MV-4-11 (cell line): ENCODE data around the gene TSPAN18.

Source experiments
- DNase-seq: peaks from one replicate; lab custom pipeline; 2025; lab: John Stamatoyannopoulos, UW

TSPAN18 gene

DNA sequence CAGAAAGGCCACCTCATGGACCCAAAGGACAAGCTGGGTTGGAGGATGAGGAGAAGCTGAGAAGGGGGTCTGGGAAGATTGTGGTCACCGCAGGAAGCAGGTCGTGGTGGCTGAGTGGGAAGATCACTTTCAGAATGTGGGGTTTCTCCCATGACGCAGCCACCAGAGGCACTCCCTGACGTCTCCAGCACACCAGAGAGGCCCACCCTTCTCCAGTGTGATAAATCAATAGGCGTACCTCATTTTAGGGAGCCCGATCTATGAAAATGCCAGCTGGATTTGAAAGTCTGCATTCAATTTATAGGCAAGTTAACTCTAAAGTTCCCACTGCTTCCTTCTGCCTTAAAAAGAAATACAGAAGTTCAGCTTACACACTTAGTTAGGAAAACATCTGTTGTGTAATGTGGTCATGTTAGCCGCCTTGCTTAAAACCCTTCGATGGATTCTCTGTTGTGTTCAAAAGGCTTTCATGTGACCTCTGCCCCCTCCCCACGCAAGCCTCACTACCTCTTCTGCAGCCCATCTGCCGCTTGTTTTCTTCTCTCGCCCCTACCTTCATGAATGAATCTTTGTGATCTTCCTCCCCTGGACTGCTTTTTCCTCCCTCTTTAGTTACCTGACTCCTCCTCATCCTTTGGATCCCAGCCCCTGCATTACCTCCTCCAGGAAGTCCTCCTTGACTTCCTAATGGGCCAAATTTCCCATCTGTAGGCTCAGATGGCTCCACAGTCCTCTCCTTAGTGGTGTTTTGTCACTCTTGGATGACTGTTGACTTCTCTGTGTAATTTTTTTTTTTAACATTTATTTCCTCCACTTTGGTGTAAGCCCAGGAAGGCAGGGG lies 10.7 kb downstream of the TSPAN18 start:
- peak; percentile 75 for DNase-seq

GRCh38 chr11:44738791-44739190 lies 12.0 kb downstream of the TSPAN18 start:
- DNase-seq = no peak

DNA sequence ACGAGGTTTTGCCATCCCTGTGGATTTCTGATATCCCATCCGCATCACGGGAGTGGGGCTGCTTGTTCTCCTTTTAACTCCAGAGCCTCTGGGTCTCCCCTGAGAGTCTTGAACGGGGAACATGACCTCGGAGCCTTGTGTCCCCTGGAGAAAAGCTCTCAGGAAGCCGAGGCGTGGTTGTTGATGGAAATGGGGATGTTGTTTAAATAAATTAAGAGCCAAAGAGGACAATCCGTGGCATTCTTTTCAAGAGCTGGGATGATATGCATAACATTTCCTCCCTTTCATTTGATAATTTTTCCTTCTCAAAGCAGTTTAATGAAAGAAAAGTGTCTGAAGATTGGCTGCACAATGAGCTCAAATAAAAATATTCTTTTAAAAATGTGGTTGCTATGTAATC lies 14.2 kb downstream of the TSPAN18 start:
- no peak for DNase-seq

DNA sequence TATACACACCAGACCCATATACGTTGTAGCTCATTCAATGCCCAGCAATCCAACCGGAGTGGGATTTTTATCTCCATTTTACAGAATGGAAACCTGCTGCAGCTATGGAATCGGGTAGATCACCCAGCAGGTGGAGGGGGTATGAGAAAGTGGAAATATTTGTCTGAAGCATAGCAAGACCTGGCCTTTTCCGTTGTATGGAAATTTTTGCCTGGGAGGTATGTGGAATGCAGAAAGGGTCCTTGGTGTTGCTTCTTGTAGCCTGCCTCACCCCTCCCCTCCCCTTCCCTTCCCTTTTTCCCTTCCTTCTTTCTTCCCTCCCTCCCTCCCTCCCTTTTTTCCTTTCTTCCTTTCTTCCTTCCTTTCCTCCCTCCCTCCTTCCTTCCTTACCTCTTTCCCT lies 15.2 kb downstream of the TSPAN18 start:
- no peak for DNase-seq

- DNase-seq = no peak
Measured at GRCh38 chr11:44742508-44743246, 15.9 kb downstream of the TSPAN18 start.

DNA sequence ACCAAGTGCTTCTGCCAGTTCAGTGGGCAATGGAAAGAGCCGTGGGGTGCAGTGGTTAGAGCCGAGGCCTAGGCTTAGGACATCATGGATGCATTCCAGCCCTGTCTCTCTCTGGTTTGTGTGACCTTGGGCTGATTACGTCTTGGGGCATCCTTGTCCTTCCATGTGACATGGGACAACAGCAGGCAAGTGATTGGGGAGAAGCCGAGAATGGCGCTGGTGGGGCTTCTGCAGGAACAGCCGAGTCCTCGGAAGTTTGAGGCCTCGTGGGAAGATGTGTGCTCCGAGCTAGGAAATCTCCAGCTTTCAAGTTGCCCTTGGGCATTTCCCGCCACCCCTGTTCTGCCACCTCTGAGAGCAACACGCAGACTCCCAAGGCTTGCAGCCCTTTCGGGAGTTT lies 16.6 kb downstream of the TSPAN18 start:
- no peak for DNase-seq

GRCh38 chr11:44743959-44744557 lies 17.3 kb downstream of the TSPAN18 start:
- DNase-seq = no peak

GRCh38 chr11:44746894-44747293 lies 20.1 kb downstream of the TSPAN18 start:
- no peak for DNase-seq

DNA sequence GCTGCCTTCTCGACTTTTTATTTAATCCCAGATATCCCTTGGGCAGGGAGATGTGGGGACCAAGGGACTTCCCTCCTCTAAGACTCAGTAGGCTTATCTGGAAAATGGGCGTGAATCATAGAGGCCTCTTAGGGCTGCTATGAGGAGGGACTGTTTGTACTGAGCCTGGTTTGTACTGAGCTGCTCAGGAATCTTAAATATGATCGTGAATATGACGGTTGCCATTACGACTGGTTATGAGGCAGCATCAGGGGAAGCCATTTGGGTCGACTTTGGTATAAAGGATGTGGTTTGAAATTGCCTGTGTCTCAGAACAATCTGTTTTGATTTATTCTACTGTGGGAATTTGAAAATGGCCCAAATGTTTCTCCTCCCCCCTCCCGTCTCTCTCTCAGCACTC lies 20.6 kb downstream of the TSPAN18 start:
- no peak for DNase-seq

GRCh38 chr11:44747836-44748235 lies 21.1 kb downstream of the TSPAN18 start:
- DNase-seq = no peak

DNA sequence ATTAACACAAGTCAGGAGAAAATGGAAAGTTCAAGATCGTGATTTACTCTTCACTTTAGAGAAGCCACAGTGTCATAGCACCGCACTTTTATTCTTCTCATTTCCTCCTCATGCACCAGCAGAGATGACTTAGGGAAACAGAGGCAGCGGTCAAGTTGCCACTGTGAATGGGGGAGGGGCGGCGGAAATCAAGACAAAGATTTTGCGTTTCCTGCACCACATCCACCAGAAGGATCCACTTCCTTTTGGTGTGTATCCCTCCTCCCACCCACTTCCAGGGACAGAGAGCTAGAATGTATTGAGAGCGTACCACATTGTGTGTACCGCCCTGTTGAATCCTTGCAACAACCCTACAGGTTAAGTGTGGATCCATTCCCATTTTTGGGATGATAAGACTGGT lies 21.8 kb downstream of the TSPAN18 start:
- DNase-seq = no peak

- DNase-seq = no peak
Measured at GRCh38 chr11:44749189-44749588, 22.4 kb downstream of the TSPAN18 start.

DNA sequence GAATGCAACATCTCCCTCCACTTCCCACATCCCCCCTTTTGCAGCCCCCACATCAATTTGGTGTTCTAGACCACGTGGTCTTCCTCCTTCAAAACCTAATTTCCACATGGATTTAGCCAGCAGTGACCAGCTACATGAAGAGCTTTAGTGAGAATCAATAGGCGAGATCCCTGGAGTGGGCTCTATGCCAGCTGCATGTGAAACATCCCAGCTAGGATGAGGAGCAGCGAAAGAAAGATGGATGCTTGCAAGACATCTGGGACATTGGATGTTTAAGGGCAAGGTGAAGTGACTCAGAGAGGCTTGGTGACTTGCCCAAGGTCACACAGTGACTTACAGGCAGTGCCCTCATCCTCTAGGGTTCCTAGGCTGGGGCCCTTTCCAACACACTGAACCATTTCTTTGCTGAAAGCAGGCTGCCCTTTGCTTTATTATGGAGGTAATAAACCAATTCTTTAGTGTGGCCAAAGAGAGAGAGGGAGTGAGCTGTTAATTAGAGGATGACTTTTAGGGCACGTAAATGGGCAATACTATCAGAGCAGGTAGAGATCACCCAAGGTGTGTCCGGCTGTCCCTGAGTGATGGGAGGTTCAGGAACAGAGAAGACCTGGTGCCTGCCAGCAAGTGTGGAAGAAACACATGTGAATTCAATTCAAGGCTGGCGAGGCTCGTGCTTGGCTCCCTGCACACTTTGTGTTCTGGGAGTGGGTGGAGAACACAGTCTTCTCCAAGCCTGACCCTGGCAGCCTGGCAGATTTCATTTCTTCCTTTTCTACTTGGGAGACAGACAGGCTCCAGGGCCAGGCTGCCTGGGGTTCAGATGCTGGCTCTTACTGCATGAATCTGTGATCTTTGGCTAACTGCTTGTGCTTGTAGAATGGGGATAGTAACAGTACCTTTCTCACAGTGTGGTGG lies 24.0 kb downstream of the TSPAN18 start:
- no peak for DNase-seq

DNA sequence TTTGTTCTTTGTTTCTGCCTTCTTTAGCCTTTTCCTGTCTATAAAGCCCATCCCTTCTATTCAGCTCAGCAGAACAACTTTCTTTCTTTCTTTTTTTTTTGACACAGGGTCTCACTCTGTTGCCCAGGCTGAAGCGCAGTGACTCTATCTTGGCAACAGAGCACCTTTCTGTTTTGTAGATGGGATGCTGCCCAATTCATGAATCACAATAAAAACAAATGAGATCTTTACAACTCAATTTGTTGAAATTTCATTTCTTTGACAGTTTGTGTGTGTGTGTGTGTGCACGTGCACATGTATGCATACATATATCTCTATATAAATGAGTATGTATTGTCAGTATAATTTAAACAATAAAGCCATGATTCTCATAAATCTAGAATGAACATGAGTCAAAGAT lies 25.5 kb downstream of the TSPAN18 start:
- DNase-seq = no peak

GRCh38 chr11:44752713-44753112 lies 26.0 kb downstream of the TSPAN18 start:
- DNase-seq = no peak

DNA sequence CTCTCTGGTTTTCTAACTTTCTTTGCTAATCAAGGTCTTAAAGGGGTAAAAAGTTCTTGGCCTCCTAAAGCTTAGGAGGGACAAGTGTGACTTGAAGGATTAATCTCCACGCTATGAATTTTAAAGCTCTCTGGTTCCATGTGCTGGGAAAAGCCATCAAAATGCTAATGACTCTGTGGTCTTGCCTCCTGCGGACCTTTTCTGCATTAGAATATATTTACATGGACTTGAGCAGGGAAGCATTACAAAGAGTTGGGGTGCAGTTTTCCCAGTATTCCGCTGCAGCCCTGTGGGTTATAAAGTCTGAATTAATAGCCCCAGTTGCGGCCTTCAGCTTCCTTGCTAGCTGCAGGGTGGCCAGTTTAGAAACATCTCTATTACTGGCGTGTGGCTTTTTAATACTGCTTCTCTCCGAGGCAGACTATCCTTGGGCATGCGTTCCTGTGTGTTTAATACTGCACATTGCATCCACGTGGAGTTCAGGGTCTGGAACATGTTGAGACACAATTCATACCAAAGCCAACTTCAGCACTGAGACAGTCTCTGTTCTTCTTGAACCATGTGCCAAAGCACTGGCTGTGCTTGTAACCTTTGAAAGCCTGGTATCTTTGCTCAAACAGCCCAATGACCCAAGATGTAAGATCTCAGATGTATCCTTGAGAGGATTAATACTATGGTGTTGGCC lies 27.3 kb downstream of the TSPAN18 start:
- no peak for DNase-seq

DNA sequence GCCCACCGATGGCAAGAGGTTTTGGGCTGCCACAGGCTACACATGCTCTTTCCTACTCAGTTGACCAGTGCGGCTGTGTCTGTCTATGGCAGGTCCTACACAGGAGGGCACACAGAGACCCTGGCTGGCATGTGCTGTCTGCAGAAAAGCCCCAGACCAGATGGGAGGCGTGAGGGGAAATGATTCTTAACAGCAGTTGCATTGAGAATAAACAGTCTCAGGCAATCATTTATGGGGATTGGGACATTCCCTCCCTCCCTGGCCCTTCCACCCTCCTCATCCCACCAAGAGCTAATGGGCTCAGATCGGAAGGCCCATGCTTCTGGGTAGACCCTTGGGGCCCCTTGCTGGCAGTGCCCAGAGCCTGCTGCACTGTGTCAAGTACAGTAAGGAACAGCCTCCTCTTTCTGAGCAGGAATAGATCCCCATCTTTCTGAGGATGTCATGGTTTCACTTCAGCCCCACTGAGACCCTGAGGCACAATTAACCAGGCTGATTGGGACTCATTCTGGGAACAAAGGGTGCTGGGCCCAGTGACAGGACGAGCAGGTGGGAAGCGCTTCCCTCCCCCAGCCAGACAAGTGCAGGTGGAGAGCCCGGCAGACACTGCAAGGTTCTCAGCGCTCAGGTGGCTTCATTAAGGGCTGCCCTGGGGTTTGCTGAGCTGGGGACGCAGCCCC lies 28.3 kb downstream of the TSPAN18 start:
- DNase-seq = no peak

DNA sequence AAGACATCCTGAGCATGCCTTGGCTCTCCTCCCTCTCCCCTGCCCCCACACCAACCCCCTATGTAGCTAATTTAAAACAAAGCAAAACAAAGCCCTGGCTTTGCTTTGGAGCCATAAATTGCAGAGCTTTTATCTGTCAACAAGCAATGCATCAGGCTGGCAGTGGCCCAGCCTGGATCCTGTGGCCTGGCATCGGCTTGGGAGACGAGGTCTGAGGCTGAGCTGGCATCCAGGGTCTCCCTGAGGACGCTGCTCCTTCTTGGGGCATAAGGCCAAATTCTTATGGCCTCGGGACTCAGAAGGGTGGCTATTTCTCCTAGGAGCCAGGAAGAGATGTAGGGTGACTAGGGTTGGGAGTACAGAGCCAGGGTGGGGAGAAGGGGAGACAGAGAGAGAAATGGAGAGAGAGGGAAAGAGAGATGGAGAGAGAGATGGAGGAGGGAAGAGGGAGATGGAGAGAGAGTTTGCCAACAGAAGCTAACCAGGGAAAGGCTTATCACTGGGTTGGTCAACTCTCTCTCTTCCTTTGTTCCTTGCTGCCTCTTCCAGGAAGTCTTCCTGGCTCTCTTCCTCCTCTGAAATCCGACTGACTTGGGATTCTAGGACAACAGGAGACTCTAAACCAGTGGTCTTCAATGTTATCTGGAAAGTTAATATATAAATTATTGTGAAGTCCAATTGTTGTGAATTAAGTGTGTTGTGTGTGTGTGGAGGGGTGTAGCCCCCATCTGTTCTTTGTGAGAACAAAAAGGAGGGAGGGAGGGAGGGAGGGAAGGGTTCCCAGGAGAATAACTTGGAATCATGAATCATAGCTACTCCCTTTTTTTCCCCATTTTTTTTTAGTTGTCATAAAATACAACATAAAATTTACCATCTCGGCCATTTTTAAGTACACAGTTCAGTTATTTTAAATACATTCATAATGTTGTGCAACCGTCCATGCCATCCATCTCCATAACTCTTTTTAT lies 29.1 kb downstream of the TSPAN18 start:
- DNase-seq = no peak

GRCh38 chr11:44758983-44759382 lies 32.2 kb downstream of the TSPAN18 start:
- DNase-seq = no peak
